Activated naive CD8-positive, alpha-beta T cell treated with anti-CD3 and anti-CD28 coated beads, Interleukin-2, amount 50 U/mL, for 16 hours (primary cell): ENCODE results near the gene LY6G5C.

Source experiments
- DNase-seq: peaks from one replicate; pipeline ENCODE4 v3.0.0-alpha.2; 2020; ENCODE audit warnings: low read depth, low spot score

Gene LY6G5C

DNA sequence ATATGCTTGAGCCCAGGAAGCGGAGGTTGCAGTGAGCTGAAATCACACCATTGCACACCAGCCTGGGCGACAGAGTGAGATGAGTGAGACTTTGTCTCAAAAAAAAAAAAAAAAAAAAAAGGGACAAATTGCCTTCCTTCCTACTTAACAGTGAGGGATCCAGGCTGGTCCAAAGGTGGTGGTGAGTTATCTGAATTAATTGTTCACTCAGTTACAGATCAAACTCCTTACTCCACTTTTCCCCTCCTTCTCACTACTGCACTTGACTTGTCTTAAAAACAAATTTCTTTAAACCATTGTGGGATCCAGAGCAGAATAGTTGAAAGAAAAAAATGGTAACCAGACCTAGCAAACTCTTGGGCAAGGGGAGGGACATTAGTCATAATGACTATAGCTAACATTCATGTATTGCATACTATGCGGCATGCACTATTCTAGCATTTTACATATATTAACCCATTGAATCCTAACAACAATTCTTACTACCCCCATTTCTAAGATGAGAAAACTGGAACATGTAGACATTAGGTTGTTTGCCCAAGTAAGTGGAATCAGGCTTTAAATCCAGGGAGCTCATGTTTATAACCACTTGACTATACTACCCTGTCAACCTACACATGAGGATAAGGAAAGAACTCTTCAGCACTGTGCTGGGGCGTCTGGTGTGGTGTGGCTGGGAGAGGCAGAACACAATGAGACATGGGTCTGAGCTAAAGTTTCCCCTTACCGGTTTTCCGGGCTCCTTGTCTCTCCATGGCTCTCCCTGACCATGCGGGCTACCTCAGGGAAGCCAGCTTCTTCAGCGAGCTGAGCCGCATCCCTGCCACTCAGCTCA is 17.5 kb downstream of the LY6G5C start:
- DNase-seq: no peak

DNA sequence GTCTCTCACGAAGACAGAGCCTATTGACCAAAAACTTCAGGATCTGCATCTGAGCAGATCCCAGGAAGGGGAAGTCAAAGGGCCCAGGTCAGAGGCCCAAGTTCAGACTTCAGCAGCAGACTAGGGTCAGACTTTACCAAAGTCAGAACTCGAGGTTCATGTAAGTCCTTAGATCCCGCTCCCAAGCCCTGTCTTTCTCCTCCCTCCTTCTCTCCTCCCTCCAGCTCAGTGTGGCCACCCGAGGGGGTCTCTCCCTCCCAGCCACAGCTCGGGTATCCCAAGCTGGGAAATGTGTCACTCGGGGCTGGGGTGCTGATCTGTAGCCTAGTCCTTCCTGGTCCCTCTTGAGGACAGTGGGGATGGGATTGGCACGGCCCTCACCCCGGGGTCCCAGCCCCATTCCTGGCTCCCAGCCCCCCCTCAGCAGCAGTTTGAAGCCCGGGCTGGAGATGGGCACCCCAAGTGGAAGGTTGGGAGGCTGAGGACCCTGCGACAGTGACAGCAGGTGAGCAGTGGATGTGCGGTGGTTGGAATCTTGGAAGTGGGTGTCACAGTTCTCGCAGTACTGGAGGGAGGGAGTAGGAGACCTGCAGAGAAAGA is 18.6 kb downstream of the LY6G5C start:
- DNase-seq: no peak

- DNase-seq: no peak
Measured at GRCh38 chr6:31661262-31662123, 19.4 kb downstream of the LY6G5C start.

DNA sequence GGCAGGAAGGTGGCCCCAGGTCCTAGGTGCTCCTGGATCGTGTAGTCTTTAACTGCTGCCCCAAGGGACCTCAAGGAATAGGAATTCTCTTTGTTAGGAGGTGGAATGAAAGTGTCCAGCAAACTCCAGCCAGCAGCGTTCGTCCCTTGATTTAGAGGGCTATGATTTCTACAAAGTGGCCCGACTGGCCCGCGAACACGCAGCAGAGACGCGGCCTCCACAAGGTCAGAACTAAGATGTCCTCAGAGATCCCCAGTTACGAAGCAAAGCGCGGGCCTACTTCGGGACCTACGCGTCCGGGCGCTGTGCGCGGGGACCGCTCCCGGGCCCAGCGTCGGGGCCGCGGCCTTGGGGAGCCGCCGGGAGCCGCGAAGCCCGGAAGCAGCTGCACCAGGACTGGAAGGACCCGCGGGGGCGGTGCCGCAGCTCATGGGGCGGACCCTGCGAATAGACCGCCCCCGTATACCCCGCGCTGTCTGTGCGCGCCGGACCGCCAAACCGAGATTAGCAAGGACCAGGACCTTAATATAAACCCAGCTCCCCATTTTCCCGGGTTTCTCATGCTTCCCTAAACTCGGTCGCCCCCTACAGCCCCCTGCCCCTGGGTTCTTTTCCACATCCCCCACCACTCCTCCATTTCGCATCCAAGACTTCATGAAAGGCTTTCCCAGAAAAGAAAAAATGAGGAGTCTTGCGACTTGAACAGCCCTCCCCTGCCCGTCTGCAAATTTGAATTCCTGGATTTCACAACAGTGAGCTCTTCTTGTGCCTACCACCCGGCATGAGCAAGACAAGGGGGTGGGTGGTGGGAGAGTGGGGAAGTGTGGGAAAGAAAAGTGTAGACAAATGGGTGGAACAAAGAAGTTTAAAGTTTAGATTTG is 20.2 kb downstream of the LY6G5C start, which contains the start of gene C6orf47:
Gene C6orf47, minus strand, starts transcription at position 398 of the 881 bp plus-strand sequence. CDS start 831 bp downstream, outside the sequence.
- peak; percentile 38 for DNase-seq

DNA sequence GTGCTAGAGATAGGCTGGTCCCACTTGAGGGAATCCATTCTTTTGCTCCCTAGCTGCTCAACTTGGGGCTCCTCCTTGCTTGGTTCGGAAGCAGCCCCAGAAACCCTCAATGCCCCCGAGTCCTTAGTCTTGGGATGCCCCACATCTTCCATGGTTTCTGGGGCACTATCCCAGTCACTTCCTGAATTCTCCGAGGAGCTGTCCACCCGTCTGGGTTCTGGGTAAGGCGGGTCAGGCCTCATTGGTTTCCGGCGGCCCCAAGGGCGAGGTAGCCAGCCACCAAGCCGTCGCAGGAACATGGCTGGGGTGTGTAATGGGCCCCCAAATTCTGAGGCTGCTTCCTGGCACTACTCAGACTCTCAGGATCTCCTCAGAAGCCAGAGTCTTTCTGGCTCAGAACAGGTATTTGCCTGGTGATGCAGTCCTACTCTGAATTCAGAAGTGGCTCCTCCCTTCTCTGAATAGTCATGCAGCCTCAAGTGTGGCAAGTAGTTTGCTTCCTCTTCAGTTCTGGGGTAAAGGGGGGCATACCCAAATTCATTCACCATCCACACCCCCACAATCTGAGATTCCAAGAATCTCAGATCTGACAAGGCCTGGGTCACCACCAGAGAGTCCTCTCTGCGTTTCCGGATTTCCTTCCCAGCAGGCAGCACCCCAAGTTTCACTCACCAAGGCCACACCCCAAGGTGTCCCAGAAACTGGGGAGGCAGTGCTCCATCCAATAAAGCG is 21.1 kb downstream of the LY6G5C start:
- DNase-seq: no peak

DNA sequence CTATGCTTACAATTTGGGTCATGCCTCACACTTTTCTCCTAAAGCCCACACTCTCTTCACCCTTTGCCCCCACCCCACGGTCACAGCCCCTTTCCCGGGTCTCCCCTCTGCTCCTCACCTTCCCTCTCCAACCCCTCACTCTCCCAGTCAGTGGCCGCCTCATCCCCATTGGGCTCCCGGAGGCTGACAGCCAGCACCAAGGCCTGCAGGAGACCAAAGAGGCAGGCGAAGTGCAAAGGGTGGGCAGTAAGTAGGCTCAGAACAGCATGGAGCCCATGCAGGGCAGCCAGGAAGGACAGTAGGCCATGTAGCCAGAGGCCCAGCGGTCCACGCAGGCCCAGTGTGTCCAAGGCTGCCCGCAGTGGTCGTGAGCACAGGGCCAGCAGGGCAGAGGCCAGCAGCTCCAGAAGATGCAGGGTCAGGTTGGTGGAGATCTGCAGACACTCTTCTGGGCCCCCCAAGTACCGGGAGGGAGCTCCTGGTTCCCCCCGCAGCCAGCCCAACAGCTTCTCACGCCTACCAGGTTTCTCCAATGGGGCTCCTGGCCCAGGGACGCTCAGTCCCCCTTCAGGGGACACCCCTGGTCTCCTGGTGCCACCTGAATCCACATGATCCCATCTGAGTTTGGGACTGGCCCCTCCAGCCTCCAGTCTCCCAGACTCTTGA is 21.8 kb downstream of the LY6G5C start:
- no peak for DNase-seq

GRCh38 chr6:31658158-31658688 is 22.6 kb downstream of the LY6G5C start:
- DNase-seq: no peak

DNA sequence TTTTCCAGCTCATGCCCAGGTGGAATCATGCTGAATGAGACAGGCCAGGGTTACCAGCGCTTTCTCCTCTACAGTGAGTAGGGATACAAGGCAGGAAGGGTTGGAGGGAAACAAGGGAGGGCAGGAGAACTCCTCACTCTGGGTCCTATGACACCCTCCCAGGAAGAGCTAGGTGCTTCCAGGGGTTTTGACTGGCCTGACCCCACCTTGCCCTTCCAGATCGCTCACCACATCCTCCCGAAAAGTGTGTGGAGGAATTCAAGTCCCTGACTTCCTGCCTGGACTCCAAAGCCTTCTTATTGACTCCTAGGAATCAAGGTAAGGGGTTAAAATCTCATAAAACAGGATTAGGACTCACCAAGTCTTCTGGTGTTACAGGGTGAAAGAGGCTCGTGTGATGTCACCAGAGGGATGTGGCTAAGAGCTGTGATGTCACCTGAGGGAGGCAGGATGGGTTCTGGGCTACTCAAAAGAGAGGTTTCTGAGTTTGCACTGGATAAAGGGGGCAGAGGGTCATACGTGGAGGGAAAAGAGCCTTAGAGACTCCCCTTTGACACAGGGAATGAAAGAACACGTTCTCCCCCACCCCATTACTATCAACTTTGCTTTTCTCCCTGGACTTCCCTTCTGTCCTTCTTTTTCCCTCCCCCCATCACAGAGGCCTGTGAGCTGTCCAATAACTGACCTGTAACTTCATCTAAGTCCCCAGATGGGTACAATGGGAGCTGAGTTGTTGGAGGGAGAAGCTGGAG is 23.3 kb downstream of the LY6G5C start:
- no peak for DNase-seq

- DNase-seq: no peak
Measured at GRCh38 chr6:31655349-31656237, 25.3 kb downstream of the LY6G5C start, which contains the start of gene APOM. Gene APOM (plus strand): TSS chr6:31655894. CDS start chr6:31655967, 73 bp downstream.

- DNase-seq: no peak
Measured at GRCh38 chr6:31654574-31655348, 26.1 kb downstream of the LY6G5C start.

DNA sequence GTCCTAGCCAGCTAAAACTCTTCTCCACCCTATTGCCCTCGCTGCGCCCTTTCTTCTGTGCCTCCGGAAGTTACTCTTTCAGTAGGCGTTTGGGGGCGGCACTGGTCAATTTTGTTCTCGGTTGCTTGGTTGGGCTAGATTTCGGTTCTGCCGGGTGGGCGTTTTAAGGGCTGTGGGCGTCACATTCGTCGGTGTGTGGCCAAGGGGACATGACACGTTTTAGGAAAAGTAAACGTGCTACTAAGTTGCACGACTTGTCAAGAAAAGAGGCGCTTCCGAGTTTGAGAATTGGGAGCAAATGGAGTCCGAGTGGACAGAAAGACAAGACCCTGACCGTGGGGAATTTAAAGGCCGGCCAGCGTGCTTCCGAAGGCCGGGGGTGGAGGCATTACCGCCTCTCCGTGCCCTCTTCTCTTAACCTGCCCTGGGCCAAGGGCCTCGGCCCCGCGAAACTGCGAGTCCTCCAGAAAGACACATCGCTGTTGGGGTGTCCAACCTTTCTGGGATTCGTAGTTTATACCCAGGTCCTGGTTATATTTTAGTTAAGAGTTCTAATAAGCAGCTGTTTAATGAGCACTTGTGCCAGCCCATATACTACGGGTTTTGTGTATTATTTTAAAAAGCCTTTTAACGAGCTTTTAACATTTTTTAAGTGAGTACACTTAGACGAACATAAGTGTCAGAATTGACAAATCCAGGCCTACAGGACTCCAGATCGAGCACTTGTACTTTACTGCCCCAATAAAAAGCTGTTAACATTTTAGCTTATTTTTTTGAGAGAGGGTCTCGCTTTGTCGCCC is 27.7 kb downstream of the LY6G5C start:
- peak; percentile 67 for DNase-seq

- no peak for DNase-seq
Measured at GRCh38 chr6:31651602-31652191, 29.2 kb downstream of the LY6G5C start.

GRCh38 chr6:31645325-31645724 is 35.5 kb downstream of the LY6G5C start:
- DNase-seq: no peak

- DNase-seq: no peak
Measured at GRCh38 chr6:31643818-31644454, 36.9 kb downstream of the LY6G5C start.
